ENCODE results near the gene RALGPS1. TPM values are rescaled to one million over a fixed set of nuclear protein-coding genes. Genes with fewer than 3 reads are reported as not detected.

The RALGPS1 gene
- total and polyA plus RNA-seq, 2 donors (not counting 1 experiment from before 2014, with no cell fraction given) = 19.7 to 39.9 TPM

DNA sequence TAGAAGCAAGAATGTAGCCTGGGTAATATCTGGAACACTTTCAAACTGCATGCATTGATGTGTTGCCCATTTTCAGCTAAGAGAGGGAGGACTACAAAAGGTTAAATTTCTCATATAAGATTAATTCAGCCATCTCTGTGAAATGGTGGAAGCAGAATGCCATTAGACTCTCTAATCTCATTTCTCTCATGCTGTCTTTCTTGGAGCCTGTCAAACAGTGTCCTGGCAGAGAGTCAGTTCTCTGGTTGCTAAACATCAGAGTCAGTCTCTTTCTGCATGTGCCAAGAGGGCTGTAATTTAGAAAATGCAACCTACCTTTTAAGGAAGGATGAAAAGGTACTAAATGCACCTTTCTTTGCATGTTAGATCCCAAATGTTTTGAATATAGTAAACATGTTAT lies 349.1 kb downstream of the RALGPS1 start:
- ChIA-PET POLR2A (no interaction called here), CTCF (no interaction called here)
- no peaks in the 10 kb centered on the region for H3K9me3 ChIP-seq (ENCODE audit: control extremely low read depth in 1 of 3, control insufficient read depth in 2 of 3, insufficient read depth in 1 of 3, low read length in 2 of 3)
- no peak overlapping the region for H3K9ac ChIP-seq (ENCODE audit: low read length)
- no peaks in the 10 kb centered on the region for H3K36me3 ChIP-seq (replicated peaks in 1 of 2; ENCODE audit: control extremely low read depth in 1 of 2, control insufficient read depth in 1 of 2, extremely low read depth in 1 of 2, insufficient read depth in 2 of 2, low read length in 1 of 2)
- TF ChIP-seq EZH2 (IDR thresholded peaks at IDR 0.05; ENCODE audit: borderline replicate concordance, insufficient read depth, low read depth, low read length, poor library complexity, severe bottlenecking) = no peak
- H3K4me3 ChIP-seq (ENCODE audit: control extremely low read depth in 1 of 5, extremely low read depth in 1 of 5, insufficient read depth in 1 of 5, low read depth in 2 of 5, low read length in 4 of 5) = no peak overlapping the region
- H2AFZ ChIP-seq (ENCODE audit: insufficient read depth, low read depth, low read length, poor library complexity, severe bottlenecking) = no peak overlapping the region
- H3K4me1 Mint-ChIP-seq = no peaks in the 10 kb centered on the region
- H3K9me3 Mint-ChIP-seq (ENCODE audit: insufficient read depth) = no peaks in the 10 kb centered on the region
- intact Hi-C loops (cut with micrococcal nuclease) = no loop called here
- no peak overlapping the region for H3K4me3 Mint-ChIP-seq
- H3K4me2 ChIP-seq (replicated peaks; ENCODE audit: low read depth, low read length, poor library complexity, severe bottlenecking) = no peak overlapping the region
- H3K27me3 ChIP-seq (replicated peaks in 1 of 4; ENCODE audit: control extremely low read depth in 1 of 4, control insufficient read depth in 3 of 4, insufficient read depth in 4 of 4, low read length in 3 of 4) = no peaks in the 10 kb centered on the region
- DNase-seq (no peak), ATAC-seq (ENCODE audit: low read depth) (no peak)
- no peak overlapping the region for H3K27ac ChIP-seq (ENCODE audit: low read length in 2 of 2)
- H4K20me1 ChIP-seq (ENCODE audit: control insufficient read depth, insufficient read depth, low read length, poor library complexity, severe bottlenecking) = no peaks in the 10 kb centered on the region
- H3K27me3 Mint-ChIP-seq = no peaks in the 10 kb centered on the region
- H3K27ac Mint-ChIP-seq = no peak overlapping the region
- H3K4me1 ChIP-seq (ENCODE audit: control insufficient read depth in 2 of 2, insufficient read depth in 2 of 2, low read length in 2 of 2) = no peaks in the 10 kb centered on the region
- H3K79me2 ChIP-seq (ENCODE audit: control insufficient read depth, insufficient read depth, low read length) = no peaks in the 10 kb centered on the region

DNA sequence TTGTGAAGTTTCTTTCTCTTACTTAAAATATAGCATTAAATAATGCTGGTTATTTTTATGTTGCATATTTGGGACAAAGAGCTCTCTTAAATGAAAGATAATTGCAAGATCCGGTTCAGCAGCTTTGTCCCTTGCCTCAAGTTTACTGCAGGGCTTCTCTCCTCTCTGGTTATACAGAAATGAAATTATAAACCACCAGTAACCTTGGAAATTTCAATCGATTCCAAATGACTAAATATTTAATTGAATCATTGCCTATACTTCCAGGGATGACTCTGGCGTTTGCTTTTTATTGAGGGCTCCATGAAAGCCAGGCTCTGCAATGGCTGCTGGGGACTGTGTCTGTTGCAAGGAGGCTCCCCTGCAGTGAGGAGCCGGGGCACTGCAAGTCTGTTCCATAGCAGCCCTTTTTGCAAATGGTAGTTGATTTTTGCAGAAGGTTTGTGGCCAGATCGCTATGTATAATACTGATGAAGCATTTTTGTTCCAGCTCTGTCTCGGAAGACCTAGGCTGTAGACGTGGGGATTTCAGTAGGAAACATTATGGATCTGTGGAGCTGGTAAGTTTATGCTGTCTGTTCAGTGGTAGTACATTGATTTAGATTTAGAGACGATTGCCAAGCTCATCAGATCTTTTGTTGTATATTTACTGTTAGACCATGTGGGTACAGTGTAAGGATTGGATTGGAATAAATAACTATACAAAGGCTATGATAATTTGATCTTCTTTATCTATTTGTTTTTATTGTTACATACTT lies 350.1 kb downstream of the RALGPS1 start, which contains the start of gene GARNL3:
Gene GARNL3 (plus strand): TSS at position 313 of the 758 bp plus-strand sequence. CDS start 104 bp downstream, at position 417.
- ATAC-seq (ENCODE audit: low read depth) (no peak), DNase-seq (no peak)
- no peak within 1 kb of the TSS for H3K27ac Mint-ChIP-seq
- no peaks in the 10 kb centered on the region for H3K36me3 ChIP-seq (replicated peaks in 1 of 2; ENCODE audit: control extremely low read depth in 1 of 2, control insufficient read depth in 1 of 2, extremely low read depth in 1 of 2, insufficient read depth in 2 of 2, low read length in 1 of 2)
- POLR2A ChIA-PET = no interaction called here
- no peaks in the 10 kb centered on the region for H3K4me1 ChIP-seq (ENCODE audit: control insufficient read depth in 2 of 2, insufficient read depth in 2 of 2, low read length in 2 of 2)
- WGBS (ENCODE audit: insufficient coverage) = 93% methylated on average over 6 of the region's 8 CpGs
- H3K4me3 Mint-ChIP-seq = no peak within 1 kb of the TSS
- intact Hi-C loops (cut with micrococcal nuclease) = no loop called here
- H4K20me1 ChIP-seq (ENCODE audit: control insufficient read depth, insufficient read depth, low read length, poor library complexity, severe bottlenecking) = no peaks in the 10 kb centered on the region
- no peak for TF ChIP-seq EZH2 (IDR thresholded peaks at IDR 0.05; ENCODE audit: borderline replicate concordance, insufficient read depth, low read depth, low read length, poor library complexity, severe bottlenecking)
- TF ChIP-seq, protein P1, sequence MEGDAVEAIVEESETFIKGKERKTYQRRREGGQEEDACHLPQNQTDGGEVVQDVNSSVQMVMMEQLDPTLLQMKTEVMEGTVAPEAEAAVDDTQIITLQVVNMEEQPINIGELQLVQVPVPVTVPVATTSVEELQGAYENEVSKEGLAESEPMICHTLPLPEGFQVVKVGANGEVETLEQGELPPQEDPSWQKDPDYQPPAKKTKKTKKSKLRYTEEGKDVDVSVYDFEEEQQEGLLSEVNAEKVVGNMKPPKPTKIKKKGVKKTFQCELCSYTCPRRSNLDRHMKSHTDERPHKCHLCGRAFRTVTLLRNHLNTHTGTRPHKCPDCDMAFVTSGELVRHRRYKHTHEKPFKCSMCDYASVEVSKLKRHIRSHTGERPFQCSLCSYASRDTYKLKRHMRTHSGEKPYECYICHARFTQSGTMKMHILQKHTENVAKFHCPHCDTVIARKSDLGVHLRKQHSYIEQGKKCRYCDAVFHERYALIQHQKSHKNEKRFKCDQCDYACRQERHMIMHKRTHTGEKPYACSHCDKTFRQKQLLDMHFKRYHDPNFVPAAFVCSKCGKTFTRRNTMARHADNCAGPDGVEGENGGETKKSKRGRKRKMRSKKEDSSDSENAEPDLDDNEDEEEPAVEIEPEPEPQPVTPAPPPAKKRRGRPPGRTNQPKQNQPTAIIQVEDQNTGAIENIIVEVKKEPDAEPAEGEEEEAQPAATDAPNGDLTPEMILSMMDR (IDR thresholded peaks at IDR 0.05) = no peak
- CTCF ChIA-PET = no interaction called here
- H2AFZ ChIP-seq (ENCODE audit: insufficient read depth, low read depth, low read length, poor library complexity, severe bottlenecking) = no peak within 1 kb of the TSS
- peaks cover 0 to 3% (median 0%) of the 10 kb centered on the region in 3 donors for H3K9me3 ChIP-seq (ENCODE audit: control extremely low read depth in 1 of 3, control insufficient read depth in 2 of 3, insufficient read depth in 1 of 3, low read length in 2 of 3)
- peaks cover 2% of the 10 kb centered on the region for H3K4me1 Mint-ChIP-seq
- H3K27me3 Mint-ChIP-seq = no peaks in the 10 kb centered on the region
- H3K4me2 ChIP-seq (replicated peaks; ENCODE audit: low read depth, low read length, poor library complexity, severe bottlenecking) = no peak within 1 kb of the TSS
- H3K27ac ChIP-seq (ENCODE audit: low read length in 2 of 2) = no peak within 1 kb of the TSS
- H3K79me2 ChIP-seq (ENCODE audit: control insufficient read depth, insufficient read depth, low read length) = no peaks in the 10 kb centered on the region
- H3K9me3 Mint-ChIP-seq (ENCODE audit: insufficient read depth) = no peaks in the 10 kb centered on the region
- no peak within 1 kb of the TSS for H3K4me3 ChIP-seq (ENCODE audit: control extremely low read depth in 1 of 5, extremely low read depth in 1 of 5, insufficient read depth in 1 of 5, low read depth in 2 of 5, low read length in 4 of 5)
- H3K9ac ChIP-seq (ENCODE audit: low read length) = no peak within 1 kb of the TSS
- H3K27me3 ChIP-seq (replicated peaks in 1 of 4; ENCODE audit: control extremely low read depth in 1 of 4, control insufficient read depth in 3 of 4, insufficient read depth in 4 of 4, low read length in 3 of 4) = no peaks in the 10 kb centered on the region

Measured in B cell (primary cell).